ENCODE results near the gene FIP1L1. TPM values are rescaled to one million over a fixed set of nuclear protein-coding genes. Genes with fewer than 3 reads are reported as not detected.

Gene FIP1L1
- polyA plus RNA-seq, 1 of the 3 experiments (the other 2 are of a cell fraction), result 20.3 TPM

DNA sequence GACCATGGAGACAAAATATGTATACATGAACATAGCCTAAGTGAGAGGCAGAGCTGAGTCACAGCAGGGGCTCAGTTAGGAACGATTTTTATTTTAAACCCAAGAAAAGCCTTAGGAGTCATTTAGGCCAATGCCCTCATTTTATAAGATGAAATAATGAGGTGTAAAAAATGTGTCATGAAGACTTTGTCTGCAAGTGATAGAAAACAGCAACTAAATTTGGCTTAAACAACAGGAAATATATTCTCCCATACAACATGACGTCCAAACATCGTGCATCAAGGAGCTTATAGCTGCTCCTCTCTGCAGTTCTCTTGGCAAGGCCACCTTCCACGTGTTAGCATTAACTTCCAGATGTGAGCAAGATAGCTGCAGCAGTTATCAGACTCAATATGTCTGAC is 28.4 kb upstream of the FIP1L1 start:
- H3K4me2 ChIP-seq, result no peak overlapping the region
- no peak overlapping the region for H2AFZ ChIP-seq (ENCODE audit: low read depth)
- H3K4me1 ChIP-seq (ENCODE audit: control insufficient read depth in 1 of 2, insufficient read depth in 2 of 2, low read depth in 1 of 2, low read length in 1 of 2), result peaks cover 10 to 11% of the 10 kb centered on the region in 2 experiments; a peak in 3 of 4 replicates
- peaks cover 11 to 18% of the 10 kb centered on the region in 2 experiments for H3K36me3 ChIP-seq (replicated peaks in 1 of 2; ENCODE audit: control insufficient read depth in 1 of 2, insufficient read depth in 2 of 2, low read length in 1 of 2)
- H3K27me3 ChIP-seq (ENCODE audit: insufficient read depth), result no peaks in the 10 kb centered on the region
- 99% methylated on average over 4 of the region's 4 CpGs for WGBS (ENCODE audit: low lambda C conversion rate)
- H3K4me3 ChIP-seq (ENCODE audit: low read depth in 2 of 2, low read length in 1 of 2), result no peak overlapping the region
- H3K27ac ChIP-seq (ENCODE audit: low read depth in 2 of 2, low read length in 1 of 2), result no peak overlapping the region
- H3F3A ChIP-seq (replicated peaks; ENCODE audit: insufficient read depth), result peaks cover 20% of the 10 kb centered on the region
- H3K9me3 ChIP-seq, result no peaks in the 10 kb centered on the region
- H3K9ac ChIP-seq, result no peak overlapping the region
- H3K79me2 ChIP-seq (ENCODE audit: insufficient read depth), result no peaks in the 10 kb centered on the region
- H4K20me1 ChIP-seq (ENCODE audit: insufficient read depth), result no peaks in the 10 kb centered on the region
- no peak for DNase-seq
- no peaks in the 10 kb centered on the region for H3K9me2 ChIP-seq
- TF ChIP-seq FOXM1 (IDR thresholded peaks at IDR 0.05; ENCODE audit: low read depth) (no peak), RAD21 (IDR thresholded peaks at IDR 0.05; ENCODE audit: low read length) (no peak), RCOR1 (IDR thresholded peaks at IDR 0.05; ENCODE audit: low read length) (no peak), EP300 (IDR thresholded peaks at IDR 0.05; ENCODE audit: borderline replicate concordance in 1 of 2, low read depth in 1 of 2, low read length in 1 of 2) (no peak), YY1 (IDR thresholded peaks at IDR 0.05; ENCODE audit: low read depth) (no peak), FOSL2 (IDR thresholded peaks at IDR 0.05; ENCODE audit: borderline replicate concordance, low read depth) (no peak), NRF1 (IDR thresholded peaks at IDR 0.05; ENCODE audit: low read depth, low read length) (no peak), TCF12 (IDR thresholded peaks at IDR 0.05) (no peak)
- POLR2A ChIA-PET, result no interaction called here
- CTCF ChIA-PET, result no interaction called here

DNA sequence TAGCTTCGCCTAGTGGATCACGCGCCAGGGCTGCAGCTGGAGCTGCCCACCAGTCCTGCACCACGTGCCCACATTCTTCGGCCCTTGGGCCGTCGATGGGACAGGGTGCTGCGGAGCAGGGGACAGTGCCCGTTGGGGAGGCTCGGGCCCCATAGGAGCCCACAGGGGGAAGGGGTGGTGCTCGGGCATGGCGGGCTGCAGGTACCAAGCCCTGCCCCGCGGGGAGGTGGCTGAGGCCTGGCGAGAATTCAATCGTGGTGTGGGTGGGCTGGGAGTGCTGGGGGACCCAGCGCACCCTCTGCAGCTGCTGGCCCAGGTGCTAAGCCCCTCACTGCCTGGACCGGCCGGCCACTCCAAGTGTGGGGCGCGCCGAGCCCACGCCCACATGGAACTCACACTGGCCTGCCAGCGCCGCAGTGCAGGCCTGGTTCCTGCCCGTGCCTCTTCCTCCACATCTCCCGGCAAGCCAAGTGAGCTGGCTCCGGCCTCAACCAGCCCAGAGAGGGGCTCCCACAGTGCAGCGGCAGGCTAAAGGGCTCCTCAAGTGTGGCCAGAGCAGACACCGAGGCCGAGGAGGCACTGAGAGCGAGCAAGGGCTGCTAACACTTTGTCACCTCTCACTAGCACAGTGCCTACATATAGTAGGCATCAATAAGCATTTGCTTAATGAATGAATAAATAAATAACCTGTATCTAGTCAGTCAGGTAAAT is 23.3 kb upstream of the FIP1L1 start:
- Histone ChIP-seq H2AFZ (ENCODE audit: low read depth) (no peak overlapping the region), H3K27ac (ENCODE audit: low read depth in 2 of 2, low read length in 1 of 2) (no peak overlapping the region), H3K4me3 (ENCODE audit: low read depth in 2 of 2, low read length in 1 of 2) (no peak overlapping the region), H3F3A (replicated peaks; ENCODE audit: insufficient read depth) (no peaks in the 10 kb centered on the region), H3K4me1 (ENCODE audit: control insufficient read depth in 1 of 2, insufficient read depth in 2 of 2, low read depth in 1 of 2, low read length in 1 of 2) (no peaks in the 10 kb centered on the region), H3K9me2 (no peaks in the 10 kb centered on the region), H3K36me3 (replicated peaks in 1 of 2; ENCODE audit: control insufficient read depth in 1 of 2, insufficient read depth in 2 of 2, low read length in 1 of 2) (peaks cover 12 to 18% of the 10 kb centered on the region in 2 experiments), H3K9ac (no peak overlapping the region), H3K27me3 (ENCODE audit: insufficient read depth) (no peaks in the 10 kb centered on the region), H3K4me2 (no peak overlapping the region), H3K9me3 (no peaks in the 10 kb centered on the region), H3K79me2 (ENCODE audit: insufficient read depth) (peaks cover 15% of the 10 kb centered on the region; the same call in 1 of the 2 replicates), H4K20me1 (ENCODE audit: insufficient read depth) (no peaks in the 10 kb centered on the region)
- CTCF ChIA-PET, result no interaction called here
- TF ChIP-seq TAF1 (IDR thresholded peaks at IDR 0.05; ENCODE audit: borderline replicate concordance, low read depth, low read length) (no peak), GATA2 (CRISPR knock-in tag; IDR thresholded peaks at IDR 0.05) (no peak), MEF2A (IDR thresholded peaks at IDR 0.05; ENCODE audit: borderline replicate concordance, low read depth) (no peak), MXI1 (IDR thresholded peaks at IDR 0.05; ENCODE audit: low read depth, low read length) (no peak), NRF1 (IDR thresholded peaks at IDR 0.05; ENCODE audit: low read depth, low read length) (no peak), SIN3A (IDR thresholded peaks at IDR 0.05; ENCODE audit: borderline replicate concordance, low read depth, low read length) (no peak), POLR2AphosphoS5 (IDR thresholded peaks at IDR 0.05; ENCODE audit: low read depth, low read length) (no peak), CHD2 (IDR thresholded peaks at IDR 0.05; ENCODE audit: low read length, partially characterized antibody) (no peak), GABPA (IDR thresholded peaks at IDR 0.05; ENCODE audit: low read depth) (no peak), JUND (IDR thresholded peaks at IDR 0.05) (no peak), SMC3 (IDR thresholded peaks at IDR 0.05; ENCODE audit: low read depth, low read length) (no peak), EZH2phosphoT487 (IDR thresholded peaks at IDR 0.05; ENCODE audit: borderline replicate concordance, low read depth) (no peak), FOSL2 (IDR thresholded peaks at IDR 0.05; ENCODE audit: borderline replicate concordance, low read depth) (no peak), ELF1 (IDR thresholded peaks at IDR 0.05) (no peak), NFIC (IDR thresholded peaks at IDR 0.05; ENCODE audit: borderline replicate concordance) (no peak), RAD21 (IDR thresholded peaks at IDR 0.05; ENCODE audit: low read length) (no peak), RFX5 (IDR thresholded peaks at IDR 0.05; ENCODE audit: low read length) (no peak)
- TF ChIP-seq, protein P1, sequence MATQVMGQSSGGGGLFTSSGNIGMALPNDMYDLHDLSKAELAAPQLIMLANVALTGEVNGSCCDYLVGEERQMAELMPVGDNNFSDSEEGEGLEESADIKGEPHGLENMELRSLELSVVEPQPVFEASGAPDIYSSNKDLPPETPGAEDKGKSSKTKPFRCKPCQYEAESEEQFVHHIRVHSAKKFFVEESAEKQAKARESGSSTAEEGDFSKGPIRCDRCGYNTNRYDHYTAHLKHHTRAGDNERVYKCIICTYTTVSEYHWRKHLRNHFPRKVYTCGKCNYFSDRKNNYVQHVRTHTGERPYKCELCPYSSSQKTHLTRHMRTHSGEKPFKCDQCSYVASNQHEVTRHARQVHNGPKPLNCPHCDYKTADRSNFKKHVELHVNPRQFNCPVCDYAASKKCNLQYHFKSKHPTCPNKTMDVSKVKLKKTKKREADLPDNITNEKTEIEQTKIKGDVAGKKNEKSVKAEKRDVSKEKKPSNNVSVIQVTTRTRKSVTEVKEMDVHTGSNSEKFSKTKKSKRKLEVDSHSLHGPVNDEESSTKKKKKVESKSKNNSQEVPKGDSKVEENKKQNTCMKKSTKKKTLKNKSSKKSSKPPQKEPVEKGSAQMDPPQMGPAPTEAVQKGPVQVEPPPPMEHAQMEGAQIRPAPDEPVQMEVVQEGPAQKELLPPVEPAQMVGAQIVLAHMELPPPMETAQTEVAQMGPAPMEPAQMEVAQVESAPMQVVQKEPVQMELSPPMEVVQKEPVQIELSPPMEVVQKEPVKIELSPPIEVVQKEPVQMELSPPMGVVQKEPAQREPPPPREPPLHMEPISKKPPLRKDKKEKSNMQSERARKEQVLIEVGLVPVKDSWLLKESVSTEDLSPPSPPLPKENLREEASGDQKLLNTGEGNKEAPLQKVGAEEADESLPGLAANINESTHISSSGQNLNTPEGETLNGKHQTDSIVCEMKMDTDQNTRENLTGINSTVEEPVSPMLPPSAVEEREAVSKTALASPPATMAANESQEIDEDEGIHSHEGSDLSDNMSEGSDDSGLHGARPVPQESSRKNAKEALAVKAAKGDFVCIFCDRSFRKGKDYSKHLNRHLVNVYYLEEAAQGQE (IDR thresholded peaks at IDR 0.05; ENCODE audit: low read depth, low read length), result no peak
- TF ChIP-seq, protein P2, sequence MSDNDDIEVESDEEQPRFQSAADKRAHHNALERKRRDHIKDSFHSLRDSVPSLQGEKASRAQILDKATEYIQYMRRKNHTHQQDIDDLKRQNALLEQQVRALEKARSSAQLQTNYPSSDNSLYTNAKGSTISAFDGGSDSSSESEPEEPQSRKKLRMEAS (IDR thresholded peaks at IDR 0.05; ENCODE audit: low read depth), result no peak
- POLR2A ChIA-PET, result no interaction called here
- 94% methylated on average over 21 of the region's 32 CpGs for WGBS (ENCODE audit: low lambda C conversion rate)
- DNase-seq, result no peak
